Ovary (tissue), 9 donors: ENCODE data around the gene UGT1A3. TPM values are rescaled to one million over a fixed set of nuclear protein-coding genes. Genes with fewer than 3 reads are reported as not detected.
A peak's percentile ranks its signal among the peaks of the same experiment; 100 is the strongest.

Experiments
- DNase-seq, 5 donors: peaks; one replicate each; pipeline ENCODE4 v3.0.0-alpha.2; 2019 to 2020
- H3K27ac ChIP-seq, 2 donors: fragments of 200-600 bp; one replicate each; pipeline versions ENCODE4 v1.5.1 to v1.8.0; 2019 to 2022
- H3K27me3 ChIP-seq: fragments of 200-600 bp; one replicate; pipeline ENCODE4 v1.8.0; 2022
- H3K36me3 ChIP-seq: fragments of 200-600 bp; sonication (generic); one replicate; pipeline ENCODE4 v1.5.1; 2019
- H3K4me1 ChIP-seq: one replicate; pipeline ENCODE4 v1.8.1; 2013; ENCODE audit warnings: mild to moderate bottlenecking, moderate library complexity; ENCODE audit not compliant: insufficient read depth
- H3K4me3 ChIP-seq: fragments of 200-600 bp; sonication (generic); one replicate; pipeline ENCODE4 v1.5.1; 2017
- H3K9me3 ChIP-seq, 2 donors: fragments of 200-600 bp in 1 of 2; sonication (generic) in 1 of 2; one replicate each; pipeline versions ENCODE4 v1.5.1 to v1.8.1; 2013 to 2019; ENCODE audit warnings: mild to moderate bottlenecking in 1 of 2, moderate library complexity in 1 of 2
- CTCF ChIP-seq, 3 donors: fragments of 450-650 bp in 2 of 3; fragments of 200-600 bp in 1 of 3; IDR thresholded peaks; one replicate each; pipeline versions ENCODE4 v1.5.1 to v1.8.0; 2016 to 2022; ENCODE audit warnings: antibody characterized with exemption in 3 of 3, mild to moderate bottlenecking in 1 of 3
- EP300 ChIP-seq: sonication (generic); formaldehyde crosslinking; IDR thresholded peaks from one replicate; pipeline ENCODE4 v1.6.1; 2017; ENCODE audit warnings: antibody characterized with exemption
- POLR2A ChIP-seq: fragments of 450-650 bp; IDR thresholded peaks from one replicate; pipeline ENCODE4 v1.6.1; 2017; ENCODE audit warnings: antibody characterized with exemption, mild to moderate bottlenecking, moderate library complexity
- WGBS, 3 donors: extraction: QIAGEN DNeasy Blood & Tissue Kit in 1 of 3; methylation state at CpG; one replicate each; pipeline versions ENCODE4 v1.1.5 to v1.1.7; 2013 to 2017; 5-methylcytosine and 5-hydroxymethylcytosine counted together
- intact Hi-C, 4 donors: fragments of 100-400 bp; cut with DNase I; formaldehyde crosslinking; loops; one replicate each; pipeline versions ENCODE4 v1.11.0 to v1.15.1; 2022 to 2023
- polyA plus RNA-seq, 2 donors: library from polyadenylated mRNA; stranded (reverse); fragments of 200-250 nt in 1 of 2; fragments of 350-450 nt in 1 of 2; fragmentation: Illumina TruSeq in 1 of 2; extraction: RNeasy Lipid Tissue Mini Kit (QIAGEN cat#74804) in 1 of 2; gene quantifications; one replicate each; pipeline ENCODE4 v1.2.3, GENCODE V29; 2013 to 2014
- total RNA-seq, 7 donors: library from RNA; depleted of rRNA in 2 of 7; stranded (reverse); fragments of >200 nt in 2 of 7; fragmentation: NEBNext Ultra II Directional in 3 of 7; extraction: Animal tissue kit (Norgen Biotek cat#: 25700) in 3 of 7; gene quantifications; one replicate each; pipeline versions ENCODE4 v1.1.0 to v1.2.4, GENCODE V29; 2016 to 2023
- donor health status: DM: no; HTN: no; CAD: no; lungs with moderate emphysema.
- donor health status: DM: no; HTN: no; CAD: no.
- donor health status: Bipolar disorder and iron deficiency.
- donor health status: DM: yes; HTN: yes; CAD: no.
- donor health status: DM: no; HTN: no; CAD: no.
- donor health status: DM: yes; HTN: yes; CAD: no.

The UGT1A3 gene
- total and polyA plus RNA-seq, 9 donors: not detected

- H3K36me3 ChIP-seq: no peaks in the 10 kb centered on the region
- TF ChIP-seq EP300: no peak
- no peak for TF ChIP-seq CTCF (IDR thresholded peaks at IDR 0.05)
- no peak for TF ChIP-seq POLR2A
- DNase-seq: peak in 1 of 5 donors; percentile 2
- no peaks in the 10 kb centered on the region for H3K27me3 ChIP-seq
- no peaks in the 10 kb centered on the region for H3K9me3 ChIP-seq
- WGBS, 3 donors: 57 to 66% (median 61%) methylated on average over 2 of the region's 2 CpGs
- no peaks in the 10 kb centered on the region for H3K4me1 ChIP-seq
- no peak overlapping the region for H3K27ac ChIP-seq
- no peak overlapping the region for H3K4me3 ChIP-seq
- intact Hi-C loops: no loop called here
These were observed 85.4 kb downstream of the UGT1A3 start for GRCh38 chr2:233814056-233814835.

GRCh38 chr2:233815861-233816260 is 87.0 kb downstream of the UGT1A3 start:
- WGBS, 3 donors: 67 to 77% (median 68%) methylated on average over 6 of the region's 6 CpGs
- no peak for TF ChIP-seq EP300
- no peak for TF ChIP-seq CTCF (IDR thresholded peaks at IDR 0.05)
- TF ChIP-seq POLR2A: no peak
- H3K27me3 ChIP-seq: no peaks in the 10 kb centered on the region
- no peak overlapping the region for H3K4me3 ChIP-seq
- H3K9me3 ChIP-seq: no peaks in the 10 kb centered on the region
- intact Hi-C loops: no loop called here
- H3K4me1 ChIP-seq: no peaks in the 10 kb centered on the region
- no peak overlapping the region for H3K27ac ChIP-seq
- no peaks in the 10 kb centered on the region for H3K36me3 ChIP-seq
- no peak for DNase-seq

- Histone ChIP-seq H3K9me3 (no peaks in the 10 kb centered on the region), H3K36me3 (no peaks in the 10 kb centered on the region), H3K4me3 (no peak overlapping the region), H3K4me1 (no peaks in the 10 kb centered on the region), H3K27me3 (no peaks in the 10 kb centered on the region), H3K27ac (no peak overlapping the region)
- WGBS, 3 donors: 30 to 42% (median 34%) methylated on average over 2 of the region's 2 CpGs
- TF ChIP-seq EP300 (no peak), POLR2A (no peak), CTCF (IDR thresholded peaks at IDR 0.05) (no peak)
- DNase-seq: peak in 1 of 5 donors; percentile 12
- intact Hi-C loops: no loop called here
These were observed 87.5 kb downstream of the UGT1A3 start for GRCh38 chr2:233816334-233816733.

GRCh38 chr2:233816771-233817170 is 87.9 kb downstream of the UGT1A3 start:
- H3K4me3 ChIP-seq: no peak overlapping the region
- 69 to 74% (median 71%) methylated on average over 4 of the region's 4 CpGs for WGBS, 3 donors
- no peaks in the 10 kb centered on the region for H3K27me3 ChIP-seq
- no peaks in the 10 kb centered on the region for H3K9me3 ChIP-seq
- intact Hi-C loops: no loop called here
- H3K4me1 ChIP-seq: no peaks in the 10 kb centered on the region
- no peaks in the 10 kb centered on the region for H3K36me3 ChIP-seq
- no peak overlapping the region for H3K27ac ChIP-seq
- TF ChIP-seq CTCF (IDR thresholded peaks at IDR 0.05) (no peak), POLR2A (no peak), EP300 (no peak)
- DNase-seq: peak in 1 of 5 donors; percentile 17
